ENCODE data around the gene DHX16. TPM values are rescaled to one million over a fixed set of nuclear protein-coding genes. Genes with fewer than 3 reads are reported as not detected.

Gene DHX16
- total and polyA plus RNA-seq, 9 of the 15 experiments (the other 6 are each of a cell fraction or from before 2014, with no cell fraction given), result 14.6 to 66.1 (median 47.5) TPM

GRCh38 chr6:30721198-30722024 lies 48.6 kb upstream of the DHX16 start (continued):
- TF ChIP-seq CHD2 (IDR thresholded peaks at IDR 0.05; ENCODE audit: low read depth, low read length) (0 out of 2 replicates have a peak, but pooled peaks have one; percentile 45), KLF13 (tag; IDR thresholded peaks at IDR 0.05; ENCODE audit: borderline replicate concordance, low read depth) (peak; percentile 91; the same call in 1 of the 2 replicates), STAG1 (CRISPR knock-in tag; IDR thresholded peaks at IDR 0.05; ENCODE audit: borderline replicate concordance) (no peak), PPARD (CRISPR knock-in tag; IDR thresholded peaks at IDR 0.05) (no peak), ZNF217 (CRISPR knock-in tag; IDR thresholded peaks at IDR 0.05) (no peak), ZKSCAN1 (IDR thresholded peaks at IDR 0.05; ENCODE audit: low read depth, low read length) (no peak), TRIM24 (IDR thresholded peaks at IDR 0.05) (no peak), ZNF507 (tag; conservative IDR thresholded peaks at IDR 0.05) (no peak), ZNF280B (CRISPR knock-in tag; IDR thresholded peaks at IDR 0.05) (no peak), ARID2 (IDR thresholded peaks at IDR 0.05) (no peak), U2AF1 (optimal IDR thresholded peaks at IDR 0.05; ENCODE audit: low read depth, low read length) (peak; percentile 86), SP1 (CRISPR knock-in tag; IDR thresholded peaks at IDR 0.05) (peak; percentile 93), ARNT (IDR thresholded peaks at IDR 0.05) (peak; percentile 6 to 79; a peak in 1 of 4 replicates), ARHGAP35 (IDR thresholded peaks at IDR 0.05; ENCODE audit: partially characterized antibody) (no peak), ZNF431 (CRISPR knock-in tag; IDR thresholded peaks at IDR 0.05) (no peak; the same call in none of the 2 replicates), DPF2 (IDR thresholded peaks at IDR 0.05) (peak; percentile 61), ATF1 (CRISPR knock-in tag; IDR thresholded peaks at IDR 0.05) (0 out of 2 replicates have a peak, but pooled peaks have one; percentile 4), ATF1 (tag; IDR thresholded peaks at IDR 0.05) (peak; percentile 84), EP300 (IDR thresholded peaks at IDR 0.05; ENCODE audit: low read length) (no peak), GTF2E2 (tag; IDR thresholded peaks at IDR 0.05) (no peak), ZNF121 (CRISPR knock-in tag; conservative IDR thresholded peaks at IDR 0.05) (no peak), ARID3B (CRISPR knock-in tag; IDR thresholded peaks at IDR 0.05; ENCODE audit: borderline replicate concordance) (no peak), XRCC5 (IDR thresholded peaks at IDR 0.05; ENCODE audit: low read depth, low read length) (no peak; the same call in 1 of the 2 replicates), EGR1 (conservative IDR thresholded peaks at IDR 0.05) (peak; percentile 84), NBN (IDR thresholded peaks at IDR 0.05; ENCODE audit: low read depth) (0 out of 2 replicates have a peak, but pooled peaks have one; percentile 30), ZNF408 (CRISPR knock-in tag; IDR thresholded peaks at IDR 0.05; ENCODE audit: low read depth) (no peak), ZSCAN32 (CRISPR knock-in tag; IDR thresholded peaks at IDR 0.05) (peak; percentile 62; the same call in 1 of the 2 replicates), ZZZ3 (IDR thresholded peaks at IDR 0.05) (no peak), MIER1 (IDR thresholded peaks at IDR 0.05; ENCODE audit: low read depth) (no peak), POLR3A (IDR thresholded peaks at IDR 0.05; ENCODE audit: borderline replicate concordance, extremely low read depth, insufficient read depth, insufficient read length) (no peak)

Measured in K562 (cell line).